Fibroblast of mammary gland (primary cell): ENCODE results near the gene PDGFA.

ENCODE experiments used
- DNase-seq: peaks from one replicate; pipeline ENCODE4 v3.0.0-alpha.2; 2010; ENCODE audit warnings: low read depth
- H3K4me3 ChIP-seq: 2 replicates; pipeline ENCODE4 v1.5.1; 2011; ENCODE audit warnings: low read depth, mild to moderate bottlenecking, low read length, moderate library complexity; ENCODE audit not compliant: control insufficient read depth
- CTCF ChIP-seq: conservative IDR thresholded peaks from 2 replicates; pipeline ENCODE4 v1.5.1; 2011; ENCODE audit warnings: low read depth, low read length, inconsistent platforms; ENCODE audit not compliant: control insufficient read depth, insufficient read depth

The PDGFA gene

DNA sequence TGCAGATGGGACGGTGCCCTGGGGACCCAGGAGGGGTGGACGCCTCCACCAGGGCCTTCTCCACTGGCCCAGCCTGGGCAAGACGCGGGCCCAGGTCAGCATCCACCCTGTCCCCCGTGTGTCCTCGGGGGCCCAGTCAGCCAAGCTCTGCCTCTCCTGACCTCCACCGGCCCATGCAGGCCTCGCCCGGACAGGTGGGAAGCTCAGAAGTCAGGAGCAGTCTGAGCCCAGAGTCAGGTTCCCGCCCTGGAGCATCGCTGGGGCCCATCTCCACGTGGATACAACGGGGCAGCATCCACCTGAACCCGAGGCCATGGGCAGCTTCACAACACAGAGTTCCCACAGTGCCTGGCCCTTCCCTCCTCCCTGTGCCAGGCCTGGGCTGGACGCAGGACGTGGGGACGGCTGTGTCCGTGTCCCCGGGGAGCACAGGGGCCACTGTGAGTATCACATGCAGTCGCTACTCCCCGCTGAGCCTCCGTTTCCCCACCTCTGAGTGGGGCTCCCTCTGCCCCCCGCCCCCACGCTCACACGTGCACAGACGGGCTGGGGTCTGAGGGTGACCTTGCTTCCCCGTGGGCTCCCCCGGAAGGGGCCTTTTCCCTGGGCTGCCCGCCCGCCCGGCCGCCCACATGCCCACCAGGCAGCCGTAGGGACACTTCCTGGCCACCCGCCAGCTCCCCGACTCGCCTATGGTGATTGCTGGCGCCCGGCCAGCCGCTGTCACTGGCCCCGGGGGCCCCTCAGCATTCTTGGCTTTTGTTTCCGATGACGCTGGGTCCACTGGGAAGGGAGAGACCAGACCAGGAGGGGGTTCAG, 64.3 kb downstream of the PDGFA start:
- no peak for DNase-seq

GRCh38 chr7:454356-455109, 65.1 kb downstream of the PDGFA start:
- H3K4me3 ChIP-seq, result no peak overlapping the region
- no peak for TF ChIP-seq CTCF
- no peak for DNase-seq

More for the DNA sequence above, 64.3 kb downstream of the PDGFA start:
- no peak overlapping the region for H3K4me3 ChIP-seq
- no peak for TF ChIP-seq CTCF

GRCh38 chr7:453597-454306, 65.9 kb downstream of the PDGFA start:
- H3K4me3 ChIP-seq, result no peak overlapping the region
- DNase-seq, result no peak
- TF ChIP-seq CTCF, result no peak

- no peak for TF ChIP-seq CTCF
- no peak for DNase-seq
- H3K4me3 ChIP-seq, result no peak overlapping the region
Measured at GRCh38 chr7:452791-453455, 66.7 kb downstream of the PDGFA start.

DNA sequence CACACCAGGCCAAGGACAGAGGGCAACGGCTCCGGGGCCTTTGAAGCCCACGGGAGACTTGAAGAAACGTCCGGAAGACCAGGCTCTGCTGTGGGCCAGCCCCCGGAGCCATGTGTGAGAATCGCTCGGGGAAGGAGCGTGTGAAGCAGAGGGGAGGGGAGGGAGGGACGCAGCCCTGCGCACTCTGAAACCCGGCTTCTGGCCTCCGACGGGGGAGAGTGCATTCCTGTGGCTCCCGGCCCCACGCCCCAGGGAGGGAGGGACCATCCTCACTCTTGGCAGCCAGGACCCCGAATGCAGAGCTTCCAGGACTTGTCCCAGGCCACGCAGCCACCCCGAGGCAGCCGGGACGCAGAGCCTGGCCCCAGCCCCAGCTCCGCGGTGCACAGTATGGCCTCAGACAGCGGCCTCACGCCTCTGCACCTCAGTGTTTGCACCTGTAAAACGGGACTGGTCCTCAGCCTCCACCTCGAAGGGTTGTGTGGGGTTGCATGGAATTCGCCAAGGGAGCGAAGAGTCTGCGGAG, 67.4 kb downstream of the PDGFA start:
- H3K4me3 ChIP-seq, result no peak overlapping the region
- no peak for DNase-seq
- no peak for TF ChIP-seq CTCF
